K562 (cell line): Measurements from ENCODE around the gene EVI5. TPM values are rescaled to one million over a fixed set of nuclear protein-coding genes. Genes with fewer than 3 reads are reported as not detected.

Experiments used
- ATAC-seq: fragments of 200-7000 bp; cut with Tn5 transposase; 3 replicates; pipeline ENCODE4 v1.9.1; 2020; ENCODE audit warnings: moderate library complexity
- BruUV-seq: library from RNA; stranded (reverse); fragments of 400-500 nt; replicated peaks from 2 replicates; lab custom pipeline; 2021; lab: Mats Ljungman, UMichigan
- CTCF ChIA-PET: fragments of 300-600 bp; formaldehyde crosslinking; extraction: SDS; loops from one replicate; lab custom pipeline; 2021; ENCODE audit warnings: low intra/inter-chr PET ratio; lab: Yijun Ruan, JAX
- POLR2A ChIA-PET: fragments of 300-600, 350-650 bp; sonication (Branson Sonifier 250); formaldehyde crosslinking; extraction: SDS; loops from one replicate; lab custom pipeline; 2021; ENCODE audit warnings: antibody characterized with exemption, inconsistent platforms; lab: Yijun Ruan, JAX
- DNase-seq, 4 experiments: peaks; one replicate each; pipeline versions ENCODE4 v3.0.0 to v3.0.0-alpha.2; 2011 to 2018; ENCODE audit warnings: low spot score in 3 of 4, mixed read lengths in 3 of 4; ENCODE audit errors: extremely low read depth in 1 of 4
- FAIRE-seq: peaks from 2 replicates; lab custom pipeline; 2011; peaks lifted over from hg19 to GRCh38; lab: Jason Lieb, UNC
- H2AFZ ChIP-seq: 2 replicates; pipeline ENCODE4 v1.6.0; 2011; ENCODE audit warnings: low read depth, low read length, control low read depth, inconsistent platforms
- H3K27ac ChIP-seq: fragments of 200-600 bp; 3 replicates; pipeline ENCODE4 v1.8.0; 2011; ENCODE audit warnings: low read depth, mild to moderate bottlenecking, control low read depth, inconsistent platforms, low read length, moderate library complexity, mixed read lengths; ENCODE audit errors: extremely low read depth
- H3K27me3 ChIP-seq, 2 experiments: fragments of 300-600 bp in 1 of 2; 2 replicates in 1 of 2; 3 replicates in 1 of 2; pipeline versions ENCODE4 v1.6.0 to v1.8.0; 2011; ENCODE audit warnings: inconsistent platforms in 2 of 2, low read length in 2 of 2, mild to moderate bottlenecking in 1 of 2, mixed read lengths in 1 of 2, moderate library complexity in 1 of 2; ENCODE audit not compliant: control insufficient read depth in 2 of 2, insufficient read depth in 2 of 2
- H3K36me3 ChIP-seq: fragments of 300-600 bp; 3 replicates; pipeline ENCODE4 v1.8.0; 2011; ENCODE audit warnings: mild to moderate bottlenecking, low read length, inconsistent platforms; ENCODE audit not compliant: control insufficient read depth, insufficient read depth
- H3K4me1 ChIP-seq, 2 experiments: fragments of 200-600 bp in 1 of 2; replicated peaks in 1 of 2; 2 replicates in 1 of 2; 3 replicates in 1 of 2; pipeline versions ENCODE4 v1.5.1 to v1.8.0; 2011; ENCODE audit warnings: inconsistent platforms in 2 of 2, low read length in 2 of 2, mild to moderate bottlenecking in 1 of 2, mixed read lengths in 1 of 2, moderate library complexity in 1 of 2; ENCODE audit not compliant: control insufficient read depth in 2 of 2, insufficient read depth in 2 of 2
- H3K4me2 ChIP-seq: 2 replicates; pipeline ENCODE4 v1.6.1; 2011; ENCODE audit warnings: low read length, control low read depth, inconsistent platforms, mixed read lengths; ENCODE audit not compliant: insufficient read depth
- H3K4me3 ChIP-seq: fragments of 200-600 bp; sonication (generic), shearing (Covaris generic); 2 replicates; pipeline ENCODE4 v1.5.1; 2016; ENCODE audit warnings: control low read depth, inconsistent platforms
- H3K79me2 ChIP-seq: fragments of 200-600 bp; 3 replicates; pipeline ENCODE4 v1.8.0; 2011; ENCODE audit warnings: low read length, inconsistent platforms; ENCODE audit not compliant: control insufficient read depth, insufficient read depth
- H3K9ac ChIP-seq, 2 experiments: 2 replicates each; pipeline versions ENCODE4 v1.6.0 to v1.6.1; 2011; ENCODE audit warnings: low read depth in 2 of 2, low read length in 2 of 2, control low read depth in 1 of 2, inconsistent platforms in 1 of 2, mild to moderate bottlenecking in 1 of 2, mixed read lengths in 1 of 2; ENCODE audit not compliant: insufficient read depth in 1 of 2
- H3K9me1 ChIP-seq: one replicate; pipeline ENCODE4 v1.6.0; 2011; ENCODE audit warnings: inconsistent platforms, mild to moderate bottlenecking, low read length, moderate library complexity; ENCODE audit not compliant: control insufficient read depth, insufficient read depth
- H3K9me3 ChIP-seq: replicated peaks from 2 replicates; pipeline ENCODE4 v1.5.1; 2011; ENCODE audit warnings: low read depth, low read length, inconsistent platforms; ENCODE audit not compliant: control insufficient read depth, insufficient read depth
- H4K20me1 ChIP-seq: replicated peaks from 2 replicates; pipeline ENCODE4 v1.6.1; 2011; ENCODE audit warnings: low read length, inconsistent platforms, mixed read lengths; ENCODE audit not compliant: control insufficient read depth, insufficient read depth
- CBFA2T3 ChIP-seq: fragments of 450-650 bp; IDR thresholded peaks from 2 replicates; pipeline ENCODE4 v1.6.1; 2017
- CREB3L1 ChIP-seq: fragments of 450-650 bp; IDR thresholded peaks from 2 replicates; pipeline ENCODE4 v1.6.1; 2014; ENCODE audit warnings: low read depth, mild to moderate bottlenecking, moderate library complexity, borderline replicate concordance
- DLX4 ChIP-seq: fragments of 250-450 bp; sonication (Bioruptor Pico); IDR thresholded peaks from 2 replicates; pipeline ENCODE4 v1.6.1; 2021; ENCODE audit warnings: mild to moderate bottlenecking
- LCOR ChIP-seq: sonication (generic); formaldehyde crosslinking; IDR thresholded peaks from 2 replicates; pipeline ENCODE4 v1.8.0; 2022; ENCODE audit warnings: mild to moderate bottlenecking, missing genetic modification reagents
- SLC30A9 ChIP-seq: fragments of 250-450 bp; sonication (Bioruptor Pico); IDR thresholded peaks from 2 replicates; pipeline ENCODE4 v1.8.0; 2022; ENCODE audit warnings: mild to moderate bottlenecking, moderate library complexity
- SOX6 ChIP-seq: fragments of 450-650 bp; IDR thresholded peaks from 2 replicates; pipeline ENCODE4 v1.6.1; 2014; ENCODE audit warnings: mild to moderate bottlenecking
- ZC3H11A ChIP-seq: IDR thresholded peaks from 2 replicates; pipeline ENCODE4 v1.6.1; 2012; ENCODE audit warnings: low read depth, low read length, improper control_type of control experiment
- ZNF639 ChIP-seq, 2 experiments: fragments of 200-800 bp in 1 of 2; sonication (Bioruptor generic) in 1 of 2; sonication (generic) in 1 of 2; formaldehyde crosslinking in 1 of 2; IDR thresholded peaks in 1 of 2; conservative IDR thresholded peaks in 1 of 2; 2 replicates each; pipeline versions ENCODE4 v1.5.0 to v1.6.1; 2016 to 2020; ENCODE audit warnings: missing compliant biosample characterization in 1 of 2, missing genetic modification characterization in 1 of 2, missing genetic modification reagents in 1 of 2
- WGBS: fragments of 100-300 bp; shearing (Covaris generic); methylation state at CpG from one replicate; pipeline ENCODE4 v1.1.6; 2016; ENCODE audit warnings: low coverage, mixed read lengths; ENCODE audit not compliant: insufficient coverage; ENCODE audit errors: missing lambda C conversion rate; 5-methylcytosine and 5-hydroxymethylcytosine counted together
- in situ Hi-C: fragments of 300-500 bp; cut with MboI; formaldehyde crosslinking; loops from 4 replicates; pipeline ENCODE4 v1.15.0; 2018; ENCODE audit warnings: inconsistent platforms, mixed read lengths
- intact Hi-C: fragments of 100-400 bp; cut with micrococcal nuclease; formaldehyde crosslinking; loops from 2 replicates; pipeline ENCODE4 v1.14.2; 2022
- polyA plus RNA-seq, 8 experiments: library from polyadenylated mRNA; depleted of rRNA in 4 of 8; stranded (reverse) in 5 of 8; unstranded in 3 of 8; fragments of >200 nt; fragmentation: Nextera tagmentation in 2 of 8; fragmentation: Illumina TruSeq in 1 of 8; extraction: Ambion mirVana in 2 of 8; extraction: Trizol in 1 of 8; gene quantifications; 2 replicates each; pipeline versions ENCODE4 v1.2.1 to v1.2.3, GENCODE V29; 2011 to 2014; ENCODE audit warnings: inconsistent platforms in 1 of 8, missing spikeins in 1 of 8
- total RNA-seq, 7 experiments: library from RNA; depleted of rRNA in 6 of 7; stranded (reverse); fragments of >200 nt in 6 of 7; fragmentation: Illumina TruSeq in 2 of 7; extraction: Trizol in 2 of 7; gene quantifications; 2 replicates each; pipeline versions ENCODE4 v1.2.1 to v1.2.3, GENCODE V29; 2011 to 2021; ENCODE audit warnings: low replicate concordance in 1 of 7

The EVI5 gene
- total and polyA plus RNA-seq, 9 of the 15 experiments (the other 6 are each of a cell fraction or from before 2014, with no cell fraction given): 1.7 to 50.1 (median 13.7) TPM

GRCh38 chr1:92764116-92764515 is 20.8 kb downstream of the EVI5 start:
- FAIRE-seq: peak; percentile 35
- no peak for ATAC-seq
- TF ChIP-seq ZNF639 (CRISPR knock-in tag; conservative IDR thresholded peaks at IDR 0.05 in 1 of 2, IDR thresholded peaks at IDR 0.05 in 1 of 2) (no peak), LCOR (no peak), CREB3L1 (no peak), CBFA2T3 (peak; percentile 31; the same call in 1 of the 2 replicates), SLC30A9 (CRISPR knock-in tag) (no peak), SOX6 (no peak), ZC3H11A (no peak), DLX4 (CRISPR knock-in tag) (no peak)
- TF ChIP-seq, all 486 proteins: peak for 1

More at GRCh38 chr1:92764116-92764515, 20.8 kb downstream of the EVI5 start:
- intact Hi-C loops (no loop called here), in situ Hi-C loops (no loop called here)
- Histone ChIP-seq H3K9me1 (no peaks in the 10 kb centered on the region), H3K9ac (no peak overlapping the region), H3K4me1 (0 out of 5 replicates have a peak, but pooled peaks cover 0 to 4% of the 10 kb centered on the region in 2 experiments), H3K4me2 (no peak overlapping the region), H3K27me3 (no peaks in the 10 kb centered on the region), H3K36me3 (no peaks in the 10 kb centered on the region), H3K9me3 (no peaks in the 10 kb centered on the region), H3K27ac (no peak overlapping the region), H3K4me3 (no peak overlapping the region), H3K79me2 (peaks cover 33% of the 10 kb centered on the region), H4K20me1 (no peaks in the 10 kb centered on the region), H2AFZ (no peak overlapping the region)
- ChIA-PET CTCF (interaction anchor here (0.6 kb wide), 1 partner anchor 11 kb away, joined by 3 read pairs; no protein-coding TSS in a partner anchor), POLR2A (interaction anchor here (1.0 to 3.0 kb wide), 4 partner anchors 11 to 71 kb away, joined by 3 to 10 read pairs (median 5); partner anchors contain the start of gene RPL5)
- no peak for DNase-seq
- WGBS: 22% methylated on average over 3 of the region's 3 CpGs
- no TSS peak for BruUV-seq
